Measurements from ENCODE around the gene ADGRD2. TPM values are rescaled to one million over a fixed set of nuclear protein-coding genes. Genes with fewer than 3 reads are reported as not detected.
A peak's percentile ranks its signal among the peaks of the same experiment; 100 is the strongest.

ADGRD2 gene
- total and polyA plus RNA-seq, 2 of the 13 experiments (the other 11 are each of a cell fraction or from before 2014, with no cell fraction given), result not detected

DNA sequence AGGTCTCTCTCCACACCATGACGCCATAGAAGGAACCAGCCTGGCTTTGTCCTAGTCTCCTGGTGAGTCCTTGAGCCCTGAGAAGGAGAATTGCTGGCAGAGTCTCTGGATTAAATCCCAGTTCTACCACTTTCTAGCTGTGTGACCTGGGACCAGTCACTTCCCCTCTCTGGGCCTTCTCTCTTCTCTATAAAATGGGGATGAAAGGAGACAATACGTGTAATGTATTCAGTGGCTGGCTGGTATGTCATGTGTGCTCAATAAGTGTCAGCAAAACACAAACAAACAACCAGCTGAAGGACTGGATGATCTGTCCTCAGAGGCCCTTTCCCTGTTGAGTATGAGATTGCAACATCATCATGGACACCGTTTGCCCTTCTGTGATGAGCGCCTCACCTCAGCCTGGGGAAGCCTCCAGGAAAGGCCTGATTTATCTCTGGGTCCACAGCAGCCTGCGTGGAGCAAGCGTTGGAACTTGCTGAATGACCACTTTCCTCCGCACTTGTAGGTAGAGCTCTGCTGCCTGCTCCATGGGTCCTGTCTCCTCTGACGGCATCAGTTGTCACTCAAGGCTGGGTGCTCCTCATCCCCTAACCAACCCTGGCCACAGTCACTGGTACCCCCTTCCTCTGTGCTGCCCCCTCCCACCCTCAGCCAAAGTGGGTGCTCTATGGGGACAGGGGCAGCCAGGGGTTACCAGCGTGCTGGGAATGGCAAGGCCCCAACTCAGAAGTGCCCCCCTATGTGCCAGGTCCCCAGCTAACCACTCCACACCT lies 60.6 kb downstream of the ADGRD2 start (continued):
- no peak for TF ChIP-seq FLYWCH1 (CRISPR knock-in tag; IDR thresholded peaks at IDR 0.05)
- TF ChIP-seq SRSF9 (IDR thresholded peaks at IDR 0.05; ENCODE audit: borderline replicate concordance, insufficient read depth, low read depth, low read length, poor library complexity, severe bottlenecking), result no peak
- 0 out of 2 replicates have a peak, but pooled peaks have one; percentile 52 for TF ChIP-seq MEIS2 (CRISPR knock-in tag; IDR thresholded peaks at IDR 0.05)
- TF ChIP-seq ZMYM4 (CRISPR knock-in tag; IDR thresholded peaks at IDR 0.05), result no peak
- TF ChIP-seq HNF1B (CRISPR knock-in tag; IDR thresholded peaks at IDR 0.05), result no peak
- TF ChIP-seq REXO4 (CRISPR knock-in tag; IDR thresholded peaks at IDR 0.05; ENCODE audit: borderline replicate concordance), result no peak
- 0 out of 2 replicates have a peak, but pooled peaks have one; percentile 26 for TF ChIP-seq ZNF788 (CRISPR knock-in tag; IDR thresholded peaks at IDR 0.05; ENCODE audit: borderline replicate concordance)
- TF ChIP-seq ZHX2 (IDR thresholded peaks at IDR 0.05; ENCODE audit: low read depth), result no peak
- no peak for TF ChIP-seq ZHX2 (CRISPR knock-in tag; IDR thresholded peaks at IDR 0.05; ENCODE audit: borderline replicate concordance)
- no peak for TF ChIP-seq POLR2AphosphoS2 (IDR thresholded peaks at IDR 0.05; ENCODE audit: low read depth, low read length)
- TF ChIP-seq HDAC1 (CRISPR knock-in tag; IDR thresholded peaks at IDR 0.05), result peak; percentile 71
- peak; percentile 58; the same call in 1 of the 2 replicates for TF ChIP-seq REPIN1 (CRISPR knock-in tag; IDR thresholded peaks at IDR 0.05; ENCODE audit: borderline replicate concordance, low read depth)
- TF ChIP-seq, protein P1, sequence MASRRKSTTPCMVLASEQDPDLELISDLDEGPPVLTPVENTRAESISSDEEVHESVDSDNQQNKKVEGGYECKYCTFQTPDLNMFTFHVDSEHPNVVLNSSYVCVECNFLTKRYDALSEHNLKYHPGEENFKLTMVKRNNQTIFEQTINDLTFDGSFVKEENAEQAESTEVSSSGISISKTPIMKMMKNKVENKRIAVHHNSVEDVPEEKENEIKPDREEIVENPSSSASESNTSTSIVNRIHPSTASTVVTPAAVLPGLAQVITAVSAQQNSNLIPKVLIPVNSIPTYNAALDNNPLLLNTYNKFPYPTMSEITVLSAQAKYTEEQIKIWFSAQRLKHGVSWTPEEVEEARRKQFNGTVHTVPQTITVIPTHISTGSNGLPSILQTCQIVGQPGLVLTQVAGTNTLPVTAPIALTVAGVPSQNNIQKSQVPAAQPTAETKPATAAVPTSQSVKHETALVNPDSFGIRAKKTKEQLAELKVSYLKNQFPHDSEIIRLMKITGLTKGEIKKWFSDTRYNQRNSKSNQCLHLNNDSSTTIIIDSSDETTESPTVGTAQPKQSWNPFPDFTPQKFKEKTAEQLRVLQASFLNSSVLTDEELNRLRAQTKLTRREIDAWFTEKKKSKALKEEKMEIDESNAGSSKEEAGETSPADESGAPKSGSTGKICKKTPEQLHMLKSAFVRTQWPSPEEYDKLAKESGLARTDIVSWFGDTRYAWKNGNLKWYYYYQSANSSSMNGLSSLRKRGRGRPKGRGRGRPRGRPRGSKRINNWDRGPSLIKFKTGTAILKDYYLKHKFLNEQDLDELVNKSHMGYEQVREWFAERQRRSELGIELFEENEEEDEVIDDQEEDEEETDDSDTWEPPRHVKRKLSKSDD (CRISPR knock-in tag; IDR thresholded peaks at IDR 0.05; ENCODE audit: low read depth), result peak; percentile 68; the same call in 1 of the 2 replicates

Measured in HepG2 (cell line).